Activated CD4-positive, alpha-beta T cell treated with anti-CD3 and anti-CD28 coated beads for 36 hours (primary cell): Measurements from ENCODE around the gene CADM4. TPM values are rescaled to one million over a fixed set of nuclear protein-coding genes. Genes with fewer than 3 reads are reported as not detected.
A peak's percentile ranks its signal among the peaks of the same experiment; 100 is the strongest.

Experiments used
- ATAC-seq: fragments of 200-7000 bp; cut with Tn5 transposase; one replicate; pipeline ENCODE4 v1.10.0; 2021; ENCODE audit warnings: mild to moderate bottlenecking, moderate library complexity
- CTCF ChIA-PET: fragments of 350-600 bp; sonication (Branson Sonifier 250); formaldehyde crosslinking; loops from one replicate; lab custom pipeline; 2021; ENCODE audit warnings: antibody characterized with exemption; lab: Charles Lee
- POLR2A ChIA-PET: fragments of 350-600 bp; sonication (Branson Sonifier 250); formaldehyde crosslinking; loops from one replicate; lab custom pipeline; 2021; ENCODE audit warnings: antibody characterized with exemption, inconsistent platforms; lab: Charles Lee
- DNase-seq: peaks from one replicate; pipeline ENCODE4 v3.0.0-alpha.2; 2020
- H3K27ac Mint-ChIP-seq: one replicate; pipeline ENCODE4 v1.8.0; 2021; ENCODE audit warnings: mixed read lengths
- H3K27me3 Mint-ChIP-seq: one replicate; pipeline ENCODE4 v1.8.0; 2021; ENCODE audit warnings: mixed read lengths
- H3K36me3 Mint-ChIP-seq: one replicate; pipeline ENCODE4 v1.8.0; 2021; ENCODE audit warnings: low read depth, mixed read lengths
- H3K4me1 Mint-ChIP-seq: one replicate; pipeline ENCODE4 v1.8.0; 2021; ENCODE audit warnings: mixed read lengths
- H3K4me3 Mint-ChIP-seq: one replicate; pipeline ENCODE4 v1.8.0; 2021; ENCODE audit warnings: mild to moderate bottlenecking, moderate library complexity, mixed read lengths
- H3K9me3 Mint-ChIP-seq: one replicate; pipeline ENCODE4 v1.8.0; 2021; ENCODE audit warnings: low read depth, mixed read lengths
- intact Hi-C, 2 experiments: fragments of 100-400 bp; cut with DNase I in 1 of 2; cut with micrococcal nuclease in 1 of 2; formaldehyde crosslinking; loops; one replicate each; pipeline versions ENCODE4 v1.14.2 to v1.15.1; 2022 to 2024; cut with DNase I, micrococcal nuclease
- total RNA-seq, 2 experiments: library from RNA; stranded (reverse); gene quantifications; one replicate each; pipeline ENCODE4 v1.2.3, GENCODE V29; 2021

Gene CADM4
- total RNA-seq, 2 experiments from 2014 or later: 0.53 to 0.61 TPM

DNA sequence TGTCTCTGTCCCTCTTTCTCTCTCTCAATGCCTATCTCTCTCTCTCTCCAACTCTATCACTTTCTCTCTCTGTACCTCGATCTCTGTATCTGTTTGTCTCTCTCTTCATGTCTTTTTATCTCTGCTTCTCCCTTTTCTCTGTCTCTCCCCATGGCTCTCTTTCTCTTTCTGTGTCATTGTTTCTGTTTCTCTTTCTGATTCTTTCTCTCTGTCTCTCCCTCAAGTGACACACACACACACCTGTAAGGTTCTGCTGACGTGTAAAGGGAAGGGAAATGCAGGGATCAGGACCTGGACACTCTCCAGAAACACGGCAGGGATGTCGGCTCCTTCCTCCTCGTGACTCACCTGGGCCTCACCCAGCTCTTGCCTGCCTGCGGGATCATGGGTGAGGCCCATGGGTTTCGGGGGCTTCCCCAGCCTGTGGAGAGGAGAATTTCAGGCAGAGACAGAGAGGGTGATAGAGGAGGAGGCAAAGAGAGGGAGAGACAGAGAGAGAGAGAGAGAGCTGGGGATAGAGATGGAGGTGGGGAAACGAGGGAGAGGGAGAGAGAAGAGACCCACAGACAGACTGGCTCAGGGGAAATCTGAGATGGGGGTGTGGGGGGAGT, 35.7 kb upstream of the CADM4 start:
- Mint-ChIP-seq H3K4me3 (peak overlapping the region; percentile 16), H3K27ac (peak overlapping the region; percentile 86), H3K27me3 (no peaks in the 10 kb centered on the region), H3K4me1 (peaks cover 16% of the 10 kb centered on the region), H3K9me3 (no peaks in the 10 kb centered on the region), H3K36me3 (no peaks in the 10 kb centered on the region)
- POLR2A ChIA-PET: no interaction called here
- ATAC-seq: peak; percentile 89
- intact Hi-C loops: loop anchor here in 1 of 2 experiments (1.0 kb wide), 1 partner anchor 26 kb away; no protein-coding TSS in a partner anchor
- peak; percentile 29 for DNase-seq
- CTCF ChIA-PET: no interaction called here

DNA sequence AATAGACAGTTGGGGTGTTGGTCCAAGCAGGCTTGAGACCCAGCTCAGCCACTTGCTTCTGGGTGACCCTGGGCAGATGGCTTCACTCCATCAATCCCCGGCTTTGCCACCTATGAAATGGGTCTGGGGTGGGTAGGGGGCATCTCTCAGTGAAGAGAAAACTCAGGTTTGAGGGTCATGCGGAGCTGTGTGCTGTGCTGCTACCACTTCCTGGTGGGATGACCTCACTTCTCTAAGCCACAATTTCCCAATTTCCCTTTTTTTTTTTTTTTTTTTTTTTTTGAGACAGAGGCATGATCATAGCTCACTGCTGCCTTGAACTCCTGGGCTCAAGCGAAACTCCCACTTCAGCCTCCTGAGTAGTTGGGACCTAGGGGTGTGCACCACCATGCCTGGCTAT, 34.9 kb upstream of the CADM4 start:
- no peaks in the 10 kb centered on the region for H3K36me3 Mint-ChIP-seq
- H3K27me3 Mint-ChIP-seq: no peaks in the 10 kb centered on the region
- intact Hi-C loops: loop anchor here in 1 of 2 experiments (5.0 kb wide), 1 partner anchor 48 kb away; no protein-coding TSS in a partner anchor
- ChIA-PET POLR2A (no interaction called here), CTCF (no interaction called here)
- H3K9me3 Mint-ChIP-seq: no peaks in the 10 kb centered on the region
- H3K27ac Mint-ChIP-seq: no peak overlapping the region
- no peak overlapping the region for H3K4me3 Mint-ChIP-seq
- H3K4me1 Mint-ChIP-seq: peaks cover 22% of the 10 kb centered on the region
- DNase-seq: no peak
- no peak for ATAC-seq

DNA sequence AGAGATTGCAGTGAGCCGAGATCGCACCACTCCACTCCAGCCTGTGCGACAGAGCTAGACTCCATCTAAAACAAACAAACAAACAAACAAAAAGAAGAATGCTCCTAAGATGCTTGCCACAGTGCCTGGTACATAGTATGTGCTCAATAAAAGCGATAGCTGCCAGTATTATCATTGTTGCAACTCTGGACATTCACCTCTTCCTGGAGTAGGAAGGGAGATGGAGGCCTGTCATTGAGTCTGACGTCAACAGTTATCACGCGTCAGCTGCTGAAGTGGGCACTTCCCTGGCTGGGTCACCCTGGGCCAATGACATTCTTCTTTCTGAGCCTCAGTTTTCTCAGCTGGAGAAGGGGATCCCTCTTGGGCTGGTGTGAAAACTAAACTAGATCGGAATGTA, 34.5 kb upstream of the CADM4 start:
- no peak for ATAC-seq
- Mint-ChIP-seq H3K4me3 (no peak overlapping the region), H3K27me3 (no peaks in the 10 kb centered on the region), H3K36me3 (no peaks in the 10 kb centered on the region), H3K4me1 (peaks cover 24% of the 10 kb centered on the region), H3K27ac (no peak overlapping the region), H3K9me3 (no peaks in the 10 kb centered on the region)
- no peak for DNase-seq
- intact Hi-C loops: loop anchor here in 1 of 2 experiments (5.0 kb wide), 1 partner anchor 48 kb away; no protein-coding TSS in a partner anchor
- ChIA-PET POLR2A (no interaction called here), CTCF (interaction anchor here (1.3 kb wide), 1 partner anchor 119 kb away, joined by 4 read pairs; no protein-coding TSS in a partner anchor)

DNA sequence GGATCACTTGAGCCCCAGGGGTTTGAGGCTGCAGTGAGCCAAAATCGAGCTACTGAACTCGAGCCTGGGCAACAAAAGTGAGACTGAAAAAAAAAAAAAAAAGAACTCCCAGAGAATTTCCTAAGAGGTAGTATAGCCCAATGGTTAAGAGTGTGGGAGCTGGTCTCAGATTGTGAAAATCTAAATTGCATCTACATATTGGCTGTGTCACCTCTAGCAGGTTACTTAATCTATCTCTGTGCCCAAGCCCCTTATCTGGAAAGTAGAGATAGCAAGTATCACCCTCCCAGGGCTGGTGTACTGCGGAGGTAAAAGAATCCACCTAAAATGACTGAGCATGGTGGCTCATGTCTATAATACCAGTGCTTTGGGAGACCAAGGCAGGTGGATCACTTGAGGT, 34.0 kb upstream of the CADM4 start:
- ChIA-PET CTCF (interaction anchor here (0.6 to 1.3 kb wide), 2 partner anchors 103 to 118 kb away, joined by 3 to 4 read pairs; no protein-coding TSS in a partner anchor), POLR2A (interaction anchor here (0.6 kb wide), 1 partner anchor 20 kb away, joined by 3 read pairs; no protein-coding TSS in a partner anchor)
- no peaks in the 10 kb centered on the region for H3K27me3 Mint-ChIP-seq

DNA sequence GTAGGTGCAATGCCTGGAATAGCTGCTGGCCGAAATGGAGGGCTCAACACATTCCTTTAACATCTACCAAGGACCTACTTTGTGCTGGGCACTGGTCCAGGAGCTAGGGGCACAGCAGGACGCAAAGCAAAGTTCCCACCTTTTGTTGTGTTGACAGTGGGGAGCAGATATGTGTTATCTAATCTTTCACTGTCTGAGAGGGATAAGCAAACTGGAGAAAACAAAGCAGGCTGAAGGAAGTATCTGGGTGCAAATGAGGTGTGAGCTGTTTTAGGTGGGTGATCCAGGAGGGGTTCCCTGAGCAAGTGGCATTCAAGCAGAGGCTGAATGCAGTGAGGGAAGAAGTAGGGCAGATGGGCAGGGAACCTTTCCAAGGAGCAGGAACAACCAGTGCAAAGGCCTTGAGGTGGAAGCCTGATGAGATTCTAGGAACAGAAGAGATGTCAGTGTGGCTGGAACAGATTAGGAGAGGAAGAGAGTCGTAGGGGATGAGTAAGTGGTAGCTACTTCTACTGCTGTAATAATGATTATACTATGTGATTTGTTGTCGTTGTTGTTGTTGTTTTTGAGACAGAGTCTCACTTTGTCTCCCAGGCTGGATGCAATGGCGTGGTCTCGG, 32.5 kb upstream of the CADM4 start:
- Mint-ChIP-seq H3K36me3 (peaks cover 8% of the 10 kb centered on the region), H3K9me3 (no peaks in the 10 kb centered on the region), H3K4me1 (peaks cover 41% of the 10 kb centered on the region), H3K4me3 (no peak overlapping the region), H3K27me3 (no peaks in the 10 kb centered on the region), H3K27ac (peak overlapping the region; percentile 25)
- CTCF ChIA-PET: interaction anchor here (0.7 kb wide), 2 partner anchors 117 to 1210 kb away, joined by 3 read pairs; no protein-coding TSS in a partner anchor
- intact Hi-C loops: loop anchor here in 1 of 2 experiments (5.0 kb wide), 1 partner anchor 50 kb away; no protein-coding TSS in a partner anchor
- DNase-seq (no peak), ATAC-seq (no peak)
- POLR2A ChIA-PET: interaction anchor here (1.2 kb wide), 1 partner anchor 83 kb away, joined by 3 read pairs; the partner anchor contains the start of gene SMG9

More for the DNA sequence above, 34.0 kb upstream of the CADM4 start:
- DNase-seq: no peak
- Mint-ChIP-seq H3K4me3 (no peak overlapping the region), H3K36me3 (no peaks in the 10 kb centered on the region), H3K27ac (no peak overlapping the region), H3K9me3 (no peaks in the 10 kb centered on the region), H3K4me1 (peaks cover 28% of the 10 kb centered on the region)
- intact Hi-C loops: loop anchor here in 1 of 2 experiments (5.0 kb wide), 1 partner anchor 49 kb away; no protein-coding TSS in a partner anchor
- no peak for ATAC-seq

DNA sequence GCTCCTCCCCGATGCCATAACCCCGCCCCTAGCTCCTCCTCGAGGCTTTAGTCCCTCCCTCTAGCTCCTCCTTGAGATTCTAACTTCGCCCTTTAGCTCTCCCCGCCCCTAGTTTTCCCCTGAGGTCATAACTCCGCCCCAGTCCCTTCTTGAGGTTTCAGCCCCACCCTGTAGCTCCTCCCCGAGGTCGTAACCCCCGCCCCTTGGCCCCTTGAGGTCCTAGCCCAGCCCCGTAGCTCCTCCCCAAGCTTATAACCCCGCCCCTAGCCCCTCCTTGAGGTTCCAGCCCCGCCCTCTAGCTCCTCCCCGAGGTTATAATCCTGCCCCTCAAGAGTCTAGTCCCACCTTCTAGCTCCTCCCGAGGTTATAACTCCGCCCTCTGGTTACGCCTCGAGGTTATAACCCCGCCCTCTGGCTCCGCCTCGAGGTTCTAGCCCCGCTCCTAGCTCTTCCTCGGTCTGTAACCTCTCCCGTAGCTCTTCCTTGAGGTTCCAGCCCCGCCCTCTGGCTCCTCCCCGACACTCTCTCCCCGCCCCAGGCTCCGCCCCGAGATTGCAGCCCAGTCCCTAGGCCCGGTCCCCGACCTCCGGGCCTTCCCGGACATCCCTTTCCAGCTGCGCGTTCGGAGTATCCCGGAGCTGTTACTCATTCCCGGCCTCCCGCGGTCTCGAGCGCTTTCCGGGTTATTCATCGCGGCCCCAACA, 28.9 kb upstream of the CADM4 start:
- peak overlapping the region; percentile 90 for H3K27ac Mint-ChIP-seq
- DNase-seq (peak; percentile 99), ATAC-seq (peak; percentile 86)
- H3K9me3 Mint-ChIP-seq: no peaks in the 10 kb centered on the region
- ChIA-PET CTCF (interaction anchor here (0.5 to 1.4 kb wide), 31 partner anchors 15 to 222 kb away, joined by 3 to 20 read pairs (median 4); partner anchors contain the start of genes IRGC, IRGQ, LYPD3 and PHLDB3), POLR2A (interaction anchor here (0.6 to 1.7 kb wide), 6 partner anchors 33 to 205 kb away, joined by 3 to 14 read pairs (median 8); partner anchors contain the start of genes IRGQ, SMG9 and ZNF576)
- H3K36me3 Mint-ChIP-seq: peaks cover 23% of the 10 kb centered on the region
- no peaks in the 10 kb centered on the region for H3K27me3 Mint-ChIP-seq
- intact Hi-C loops: loop anchor here (1.0 to 2.0 kb wide), 17 partner anchors 29 to 1078 kb away; partner anchors contain the start of genes PHLDB3 (in 2 of the 2), SMG9 (in 2 of the 2), ZNF575 (in 2 of the 2) and CADM4 (in 1 of the 2)
- peaks cover 42% of the 10 kb centered on the region for H3K4me1 Mint-ChIP-seq
- H3K4me3 Mint-ChIP-seq: peak overlapping the region; percentile 85

DNA sequence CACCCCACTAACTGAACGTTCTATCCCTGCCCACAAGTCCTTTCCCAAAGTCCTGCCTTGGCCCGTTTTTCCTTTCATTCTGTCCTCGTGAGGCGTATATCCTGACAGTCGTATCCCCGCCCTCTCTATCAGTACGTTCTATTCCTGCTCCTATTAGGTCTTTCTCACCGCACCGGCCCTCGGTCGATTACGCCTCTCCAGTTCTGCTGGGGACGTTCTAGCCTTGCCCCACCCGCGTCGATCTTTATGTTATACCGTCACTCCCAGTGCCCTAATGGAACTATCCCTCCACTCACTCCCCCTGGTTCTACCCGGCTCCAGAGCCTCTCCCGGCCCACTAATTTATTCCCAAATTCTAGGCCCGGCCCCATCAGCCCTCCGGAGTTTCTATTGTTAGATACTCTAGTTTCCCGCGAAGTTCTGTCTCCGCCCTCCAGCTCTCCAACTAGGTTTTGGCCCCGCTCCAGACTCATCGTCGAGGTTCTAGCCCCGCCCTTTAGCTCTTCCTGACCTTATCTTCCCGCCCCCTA, 28.3 kb upstream of the CADM4 start:
- Mint-ChIP-seq H3K9me3 (no peaks in the 10 kb centered on the region), H3K27ac (peak overlapping the region; percentile 90), H3K27me3 (no peaks in the 10 kb centered on the region), H3K36me3 (peaks cover 23% of the 10 kb centered on the region), H3K4me1 (peaks cover 42% of the 10 kb centered on the region), H3K4me3 (peak overlapping the region; percentile 85)
- intact Hi-C loops: loop anchor here (1.0 to 2.0 kb wide), 16 partner anchors 29 to 1079 kb away; partner anchors contain the start of genes PHLDB3 (in 2 of the 2), SMG9 (in 2 of the 2), ZNF575 (in 2 of the 2) and CADM4 (in 1 of the 2)
- POLR2A ChIA-PET: interaction anchor here (0.6 to 1.7 kb wide), 6 partner anchors 34 to 205 kb away, joined by 3 to 14 read pairs (median 8); partner anchors contain the start of genes IRGQ, SMG9 and ZNF576
- DNase-seq (no peak), ATAC-seq (no peak)
- CTCF ChIA-PET: interaction anchor here (0.7 to 1.4 kb wide), 30 partner anchors 14 to 221 kb away, joined by 3 to 20 read pairs (median 4); partner anchors contain the start of genes IRGC, IRGQ, LYPD3 and PHLDB3

DNA sequence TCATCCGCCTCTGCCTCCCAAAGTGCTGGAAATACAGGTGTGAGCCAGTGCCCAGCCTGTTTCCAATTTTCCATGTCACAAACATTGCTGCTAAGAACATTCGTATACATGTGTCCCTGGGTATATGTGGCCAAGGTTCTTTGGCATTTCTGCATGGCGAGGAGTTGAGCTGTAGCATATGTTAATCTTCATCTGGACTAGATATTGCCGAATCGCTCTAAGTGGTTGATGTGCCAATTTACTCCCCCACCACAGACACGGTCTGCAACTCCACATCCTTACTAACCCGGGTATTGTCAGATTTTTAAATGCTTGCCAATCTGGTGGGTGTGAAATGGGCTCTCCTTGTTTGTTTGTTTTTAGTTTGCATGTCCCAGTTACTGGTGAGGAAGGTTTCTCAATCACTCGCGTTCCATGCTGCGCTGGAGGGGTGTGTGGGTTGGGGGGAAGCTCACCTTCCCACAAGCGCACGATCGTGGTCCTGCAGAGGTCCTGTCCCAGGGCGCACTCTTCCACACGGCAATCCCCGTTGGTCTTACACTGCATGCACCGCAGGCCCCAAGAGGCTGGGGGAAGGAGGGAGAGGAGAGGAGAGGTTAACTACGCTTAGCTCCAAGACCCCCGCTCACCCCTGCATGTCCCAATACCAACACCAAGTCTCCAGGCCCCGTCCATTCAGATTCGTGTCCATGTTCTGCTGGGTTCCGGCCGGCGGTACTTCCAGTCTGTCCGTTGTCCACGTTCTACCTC, 27.7 kb upstream of the CADM4 start:
- Mint-ChIP-seq H3K36me3 (peaks cover 24% of the 10 kb centered on the region), H3K4me3 (peak overlapping the region; percentile 85), H3K9me3 (no peaks in the 10 kb centered on the region), H3K27me3 (no peaks in the 10 kb centered on the region), H3K27ac (peak overlapping the region; percentile 90), H3K4me1 (peaks cover 42% of the 10 kb centered on the region)
- no peak for ATAC-seq
- intact Hi-C loops: no loop called here
- ChIA-PET CTCF (interaction anchor here (0.7 to 1.4 kb wide), 3 partner anchors 13 to 143 kb away, joined by 3 to 12 read pairs (median 4); no protein-coding TSS in a partner anchor), POLR2A (interaction anchor here (1.7 kb wide), 1 partner anchor 204 kb away, joined by 10 read pairs; no protein-coding TSS in a partner anchor)
- DNase-seq: no peak

DNA sequence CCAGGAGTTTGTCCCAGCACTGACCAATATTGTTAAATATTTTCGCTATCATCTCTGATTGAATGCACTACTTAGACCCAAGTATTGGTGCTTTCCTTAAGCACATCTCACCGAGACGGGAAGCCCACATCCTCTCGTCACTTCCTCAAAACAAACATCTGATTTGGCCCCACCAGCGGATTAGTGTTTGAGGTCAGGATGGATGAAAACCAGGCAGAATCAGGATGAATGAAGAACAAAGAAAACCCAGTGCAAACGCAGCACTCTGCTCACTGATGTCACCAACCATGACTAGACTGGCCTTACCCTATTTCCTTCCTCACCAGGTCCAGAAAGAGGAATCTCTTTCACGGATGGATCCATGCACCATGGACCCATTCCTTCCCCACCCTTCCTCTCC, 24.4 kb upstream of the CADM4 start:
- no peak overlapping the region for H3K4me3 Mint-ChIP-seq
- POLR2A ChIA-PET: no interaction called here
- no peaks in the 10 kb centered on the region for H3K27me3 Mint-ChIP-seq
- ATAC-seq (no peak), DNase-seq (peak; percentile 45)
- peaks cover 33% of the 10 kb centered on the region for H3K4me1 Mint-ChIP-seq
- intact Hi-C loops: no loop called here
- peaks cover 33% of the 10 kb centered on the region for H3K36me3 Mint-ChIP-seq
- CTCF ChIA-PET: interaction anchor here (0.6 kb wide), 1 partner anchor 146 kb away, joined by 3 read pairs; no protein-coding TSS in a partner anchor
- peaks cover 5% of the 10 kb centered on the region for H3K9me3 Mint-ChIP-seq
- H3K27ac Mint-ChIP-seq: peak overlapping the region; percentile 45
